Measurements from ENCODE around the gene SNTB2. TPM values are rescaled to one million over a fixed set of nuclear protein-coding genes. Genes with fewer than 3 reads are reported as not detected.
"Not testable (repeated sequence)": the region's sequence is repeated elsewhere in the genome, so short reads cannot be mapped to it uniquely, and the experiment has no call there.

SNTB2 gene
- total RNA-seq = 10 to 100 TPM; 19.7 to 20.1 TPM

GRCh38 chr16:69186642-69187445, at the start of gene SNTB2:
SNTB2 (plus strand) TSS chr16:69187164; CDS start chr16:69187167, 3 bp downstream.
- POLR2A ChIA-PET = interaction anchor here (0.6 to 2.7 kb wide), 2 partner anchors 21 to 429 kb away, joined by 3 to 21 read pairs; no protein-coding TSS in a partner anchor
- CTCF ChIA-PET = interaction anchor here (0.6 to 1.5 kb wide), 3 partner anchors 21 to 98 kb away, joined by 3 to 6 read pairs (median 5); no protein-coding TSS in a partner anchor

- CTCF ChIA-PET = no interaction called here
- POLR2A ChIA-PET = no interaction called here
Observed at GRCh38 chr16:69138608-69139007, 48.4 kb upstream of the SNTB2 start.

GRCh38 chr16:69139464-69139863, 47.5 kb upstream of the SNTB2 start:
- POLR2A ChIA-PET, CTCF ChIA-PET: not testable (repeated sequence)

GRCh38 chr16:69141014-69141413, 46.0 kb upstream of the SNTB2 start:
- ChIA-PET POLR2A (no interaction called here), CTCF (no interaction called here)

- POLR2A ChIA-PET = no interaction called here
Observed at GRCh38 chr16:69141936-69142335, 45.0 kb upstream of the SNTB2 start.

GRCh38 chr16:69143116-69143515, 43.8 kb upstream of the SNTB2 start:
- CTCF ChIA-PET = no interaction called here
- POLR2A ChIA-PET = no interaction called here

More at GRCh38 chr16:69141936-69142335, 45.0 kb upstream of the SNTB2 start:
- CTCF ChIA-PET = no interaction called here

GRCh38 chr16:69145658-69146057, 41.3 kb upstream of the SNTB2 start:
- ChIA-PET POLR2A (interaction anchor here (0.7 kb wide), 1 partner anchor 13 kb away, joined by 4 read pairs; no protein-coding TSS in a partner anchor), CTCF (interaction anchor here (0.7 kb wide), 1 partner anchor 31 kb away, joined by 3 read pairs; no protein-coding TSS in a partner anchor)

GRCh38 chr16:69149621-69150020, 37.3 kb upstream of the SNTB2 start:
- CTCF ChIA-PET = interaction anchor here (1.6 to 2.1 kb wide), 3 partner anchors 17 to 40 kb away, joined by 6 to 8 read pairs (median 6); no protein-coding TSS in a partner anchor
- POLR2A ChIA-PET = interaction anchor here (0.6 to 0.9 kb wide), 2 partner anchors 18 to 162 kb away, joined by 4 read pairs; no protein-coding TSS in a partner anchor

- ChIA-PET POLR2A (interaction anchor here (0.6 to 0.9 kb wide), 2 partner anchors 162 to 228 kb away, joined by 3 to 4 read pairs; no protein-coding TSS in a partner anchor), CTCF (interaction anchor here (0.6 to 2.1 kb wide), 6 partner anchors 14 to 215 kb away, joined by 3 to 8 read pairs (median 6); no protein-coding TSS in a partner anchor)
Observed at GRCh38 chr16:69150146-69150865, 36.7 kb upstream of the SNTB2 start.

GRCh38 chr16:69157196-69157595, 29.8 kb upstream of the SNTB2 start:
- POLR2A ChIA-PET = interaction anchor here (0.5 kb wide), 1 partner anchor 31 kb away, joined by 4 read pairs; no protein-coding TSS in a partner anchor

GRCh38 chr16:69160192-69160591, 26.8 kb upstream of the SNTB2 start:
- ChIA-PET CTCF (no interaction called here), POLR2A (no interaction called here)

More at GRCh38 chr16:69157196-69157595, 29.8 kb upstream of the SNTB2 start:
- CTCF ChIA-PET = interaction anchor here (1.4 to 1.7 kb wide), 3 partner anchors 9 to 21 kb away, joined by 3 to 8 read pairs (median 4); no protein-coding TSS in a partner anchor

GRCh38 chr16:69165584-69165983, 21.4 kb upstream of the SNTB2 start:
- ChIA-PET POLR2A (interaction anchor here (1.7 kb wide), 1 partner anchor 21 kb away, joined by 21 read pairs; the partner anchor contains the start of gene SNTB2), CTCF (interaction anchor here (0.6 to 2.2 kb wide), 6 partner anchors 13 to 152 kb away, joined by 3 to 10 read pairs (median 6); partner anchors contain the start of gene SNTB2)

- ChIA-PET POLR2A (interaction anchor here (0.6 to 1.7 kb wide), 5 partner anchors 20 to 257 kb away, joined by 4 to 21 read pairs (median 6); partner anchors contain the start of gene SNTB2), CTCF (interaction anchor here (0.6 to 2.2 kb wide), 8 partner anchors 9 to 153 kb away, joined by 3 to 10 read pairs (median 6); partner anchors contain the start of gene SNTB2)
Observed at GRCh38 chr16:69166221-69166833, 20.6 kb upstream of the SNTB2 start.

GRCh38 chr16:69166946-69167930, 19.7 kb upstream of the SNTB2 start:
- POLR2A ChIA-PET = interaction anchor here (0.6 to 1.7 kb wide), 7 partner anchors 18 to 443 kb away, joined by 3 to 21 read pairs (median 6); partner anchors contain the start of gene SNTB2

GRCh38 chr16:69169051-69169450, 17.9 kb upstream of the SNTB2 start:
- POLR2A ChIA-PET = interaction anchor here (0.7 kb wide), 2 partner anchors 14 to 178 kb away, joined by 3 to 9 read pairs; no protein-coding TSS in a partner anchor
- CTCF ChIA-PET = interaction anchor here (0.5 to 2.3 kb wide), 5 partner anchors 11 to 176 kb away, joined by 3 to 8 read pairs (median 5); partner anchors contain the start of gene UTP4

More at GRCh38 chr16:69166946-69167930, 19.7 kb upstream of the SNTB2 start:
- CTCF ChIA-PET = interaction anchor here (1.0 to 2.3 kb wide), 9 partner anchors 9 to 22 kb away, joined by 3 to 10 read pairs (median 6); partner anchors contain the start of gene SNTB2

GRCh38 chr16:69169607-69170352, 17.2 kb upstream of the SNTB2 start:
- ChIA-PET CTCF (interaction anchor here (1.1 to 2.3 kb wide), 2 partner anchors 19 to 37 kb away, joined by 5 to 8 read pairs; partner anchors contain the start of gene UTP4), POLR2A (no interaction called here)

Data from activated CD8-positive, alpha-beta memory T cell treated with anti-CD3 and anti-CD28 coated beads for 36 hours (primary cell).